AG08396 (cell line): Measurements from ENCODE around the gene ZFP36L1.

Source experiments
- DNase-seq: peaks from one replicate; pipeline ENCODE4 v3.0.0; 2012; ENCODE audit warnings: low spot score, mixed read lengths

The ZFP36L1 gene

DNA sequence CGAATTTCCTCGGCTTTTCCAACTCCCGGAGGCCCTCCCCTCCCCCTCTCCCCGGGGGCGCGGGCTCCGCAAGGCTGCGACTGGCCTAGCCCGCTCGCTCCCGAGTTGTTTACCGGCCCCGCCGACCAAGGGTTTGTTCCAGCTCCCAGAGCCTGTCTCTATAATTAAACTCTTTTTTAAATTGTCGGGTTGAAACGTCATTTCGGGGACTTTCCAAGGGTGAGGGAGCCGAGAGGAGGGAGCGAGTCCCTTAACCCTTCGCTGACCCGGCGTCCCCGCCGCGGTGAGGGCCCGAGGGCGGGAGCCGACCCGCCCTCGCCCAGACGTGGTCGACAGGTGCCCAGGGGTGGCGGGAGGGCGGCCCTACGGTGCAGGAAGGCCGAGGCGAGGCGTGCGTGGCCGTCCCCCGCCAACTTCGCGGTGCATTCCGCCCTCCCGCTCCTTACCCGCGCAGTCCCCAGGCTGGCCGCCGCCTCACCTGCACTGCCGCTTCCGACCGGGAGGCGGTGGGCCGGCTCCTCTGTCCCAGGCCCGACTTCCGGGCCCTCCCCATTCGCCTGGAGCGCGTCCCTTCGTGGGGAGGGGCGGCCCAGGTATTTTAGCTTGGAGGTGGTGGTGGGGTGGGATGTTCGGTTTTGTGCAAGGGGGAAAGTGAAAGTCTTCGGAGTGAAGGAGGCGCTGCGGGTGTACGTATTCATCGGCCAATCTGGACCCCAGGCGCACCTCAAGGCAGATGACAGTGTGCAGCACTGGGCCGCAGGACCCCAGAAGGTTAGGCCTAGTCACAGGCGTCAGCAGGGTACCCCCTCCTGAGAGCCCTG, 2.9 kb upstream of the ZFP36L1 start:
- peak; percentile 79 for DNase-seq

DNA sequence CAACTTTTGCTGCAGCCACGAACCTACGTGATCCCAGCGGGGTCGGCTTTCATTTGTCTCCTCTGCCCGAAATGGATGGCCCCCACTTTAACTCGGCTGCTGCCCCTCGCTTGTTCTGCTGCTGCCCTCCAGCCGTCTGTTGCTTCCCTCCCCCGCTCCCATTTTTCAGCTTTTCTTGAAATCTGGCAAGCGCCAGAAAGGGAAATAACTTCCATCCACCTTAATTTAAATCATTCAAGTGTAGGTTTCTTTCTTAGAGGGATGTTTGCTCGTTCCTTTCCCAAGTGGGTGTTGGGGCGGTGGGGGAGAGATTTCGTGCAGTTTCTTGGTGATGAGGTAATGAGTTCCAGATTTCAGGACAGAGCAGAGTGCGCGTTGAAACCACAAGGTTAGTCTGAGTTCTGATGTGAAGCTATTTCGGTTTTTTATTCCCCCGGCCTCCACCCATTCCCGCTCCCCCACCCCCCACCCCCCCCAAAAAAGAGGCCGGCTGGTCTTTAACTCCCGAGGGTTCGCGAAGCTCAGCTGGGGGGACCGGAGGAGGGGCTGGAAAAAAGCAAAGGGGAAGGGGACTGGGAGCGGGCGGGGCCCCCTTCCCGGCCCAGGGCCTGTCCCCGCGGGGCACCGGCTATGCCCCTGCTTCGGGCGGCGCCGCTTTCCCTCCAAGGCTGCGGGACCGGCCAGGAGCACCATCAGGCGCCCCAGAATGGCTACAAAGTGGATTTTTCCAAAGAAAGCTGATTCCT, 2.2 kb upstream of the ZFP36L1 start:
- peak; percentile 84 for DNase-seq

DNA sequence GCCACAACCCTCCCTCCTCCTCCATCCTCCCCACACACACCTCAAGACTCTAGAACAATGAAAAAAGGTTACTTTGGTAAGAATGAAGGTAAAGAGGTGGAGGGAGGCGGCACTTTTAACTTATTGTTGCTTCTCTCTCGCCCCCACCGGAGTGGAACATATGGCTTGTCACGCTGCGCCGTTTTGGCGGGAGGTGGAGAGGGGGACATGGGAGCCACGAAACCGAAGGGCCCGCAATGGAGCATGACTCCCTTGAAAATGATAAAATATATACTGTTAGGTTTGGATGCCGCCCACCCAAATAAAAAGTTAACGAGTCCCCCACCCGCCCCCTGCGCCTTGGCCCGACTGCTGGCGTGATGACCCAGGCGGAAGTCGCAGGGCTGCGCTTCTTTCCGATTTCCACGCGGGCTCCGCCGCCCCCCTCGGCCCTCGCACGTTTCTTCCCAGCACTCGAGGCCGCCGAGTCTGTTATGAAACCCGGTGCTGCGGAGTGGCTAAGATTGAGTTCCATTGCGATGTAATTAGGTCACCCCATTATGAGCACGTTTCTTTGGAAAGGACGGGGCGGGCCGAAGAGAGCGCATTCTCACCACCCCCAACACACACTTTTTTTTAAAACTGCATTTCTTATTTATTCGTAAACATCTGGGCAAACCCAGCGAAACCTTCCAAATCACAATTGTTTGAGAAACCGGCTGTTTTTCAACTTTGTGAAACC, 1.4 kb upstream of the ZFP36L1 start:
- DNase-seq = peak; percentile 89

DNA sequence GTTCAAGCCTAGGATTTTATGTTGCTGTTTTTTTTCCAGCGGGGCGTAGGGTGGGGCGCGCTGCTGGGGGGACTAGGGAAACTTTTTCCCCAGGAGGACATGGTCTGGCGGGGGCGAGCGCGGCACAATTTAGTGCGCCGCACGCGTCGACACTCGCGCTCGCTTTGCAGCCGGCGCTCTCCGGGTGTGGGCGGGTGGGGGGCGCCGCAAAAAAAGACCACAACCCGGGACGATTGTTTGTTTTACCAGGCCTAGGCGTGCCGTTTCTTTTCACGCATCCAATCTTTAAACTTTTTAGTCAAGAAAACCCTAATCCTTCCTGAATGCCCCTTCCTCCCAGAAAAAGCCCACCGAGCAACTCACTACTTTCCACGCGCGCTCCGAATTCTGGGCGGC, 865 bp upstream of the ZFP36L1 start:
- no peak for DNase-seq

DNA sequence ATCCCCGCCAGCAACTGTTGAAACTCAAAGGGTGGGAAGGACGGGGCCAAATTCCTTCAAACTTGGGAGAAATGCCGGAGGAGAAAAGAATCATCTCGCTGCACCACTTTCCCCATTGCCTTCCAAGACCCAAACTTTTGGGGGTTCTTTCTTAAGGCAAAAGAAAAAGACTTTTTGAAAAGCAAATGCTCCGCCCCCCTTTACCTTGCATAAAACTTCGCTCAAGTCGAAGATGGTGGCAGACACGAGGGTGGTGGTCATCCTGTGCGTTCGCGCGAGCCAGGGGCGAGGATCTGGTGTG, 239 bp downstream of the ZFP36L1 start:
- no peak for DNase-seq

DNA sequence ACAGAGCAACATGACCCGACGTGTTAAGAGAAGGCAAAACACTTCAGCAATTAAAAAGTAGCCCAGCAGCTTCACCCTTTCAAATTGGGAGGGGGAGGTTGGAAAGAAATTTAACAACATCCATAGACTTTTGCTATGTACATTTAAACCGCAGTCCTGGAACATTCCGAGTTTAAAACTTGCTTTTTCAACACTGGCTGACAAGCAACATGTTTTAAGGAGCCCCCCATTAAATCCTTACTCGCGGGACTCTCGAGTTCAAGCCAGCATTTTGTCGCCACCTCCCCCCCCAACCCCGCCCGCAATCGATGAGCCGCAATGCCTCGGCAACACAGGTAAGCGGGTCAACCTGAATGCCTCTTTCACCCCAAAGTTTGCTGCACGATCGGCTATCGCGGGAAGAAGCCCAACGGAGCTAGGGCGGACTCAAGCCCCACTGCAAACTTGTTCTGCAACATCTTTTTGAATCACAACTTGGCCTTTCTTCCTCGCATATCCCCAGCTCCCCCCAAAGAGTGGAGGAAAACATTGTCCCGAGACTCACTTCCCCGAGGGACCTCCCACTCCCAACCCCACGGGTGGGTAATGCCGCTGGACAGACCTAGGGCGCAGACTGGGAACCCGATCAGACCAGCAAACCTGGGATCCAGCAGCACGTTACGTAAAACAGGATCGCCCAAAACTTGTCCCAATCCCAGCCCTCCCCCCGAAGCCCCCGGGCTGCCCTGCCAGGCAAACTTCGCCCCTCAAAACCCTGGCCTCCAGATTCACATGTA, 777 bp downstream of the ZFP36L1 start:
- DNase-seq = no peak

DNA sequence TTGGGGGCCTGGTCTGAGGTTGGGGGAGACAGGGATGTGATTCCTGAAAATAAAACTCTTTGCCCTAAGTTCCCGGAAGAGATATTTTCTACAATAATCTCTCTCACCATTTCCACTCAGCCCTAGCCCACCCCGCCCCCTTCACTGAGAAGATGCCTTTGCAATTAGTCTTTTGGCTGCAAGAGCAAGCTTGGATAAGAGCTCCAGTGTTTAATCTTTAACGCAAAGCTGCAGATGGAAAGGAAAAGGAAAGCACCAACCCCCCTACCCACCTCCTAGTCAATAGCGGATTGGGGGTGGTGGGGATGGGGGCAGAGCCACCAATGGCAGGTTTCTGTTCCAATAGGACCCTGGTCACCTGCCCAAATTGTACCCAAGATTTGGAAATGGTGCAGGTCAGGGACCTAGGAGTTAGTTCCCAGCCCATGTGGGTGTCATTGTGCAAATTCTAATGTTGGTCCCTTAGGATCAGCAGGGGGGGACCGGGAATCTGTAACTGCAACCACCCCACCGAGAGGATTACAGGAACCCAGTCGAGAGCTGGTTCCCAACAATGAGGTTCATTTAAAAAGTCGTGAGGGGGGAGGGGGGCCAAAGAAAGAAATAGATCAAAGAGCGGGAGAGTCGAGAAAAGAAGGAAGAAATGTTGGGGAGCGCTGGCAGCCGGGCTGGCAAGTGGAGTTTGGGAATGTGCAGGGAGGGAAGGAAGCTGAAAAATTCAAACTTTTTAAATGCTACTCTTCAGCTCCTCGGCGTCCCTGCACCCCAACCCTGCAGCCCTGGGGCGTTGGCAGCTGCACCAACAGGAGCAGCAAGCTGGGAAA, 1.6 kb downstream of the ZFP36L1 start:
- DNase-seq = no peak

DNA sequence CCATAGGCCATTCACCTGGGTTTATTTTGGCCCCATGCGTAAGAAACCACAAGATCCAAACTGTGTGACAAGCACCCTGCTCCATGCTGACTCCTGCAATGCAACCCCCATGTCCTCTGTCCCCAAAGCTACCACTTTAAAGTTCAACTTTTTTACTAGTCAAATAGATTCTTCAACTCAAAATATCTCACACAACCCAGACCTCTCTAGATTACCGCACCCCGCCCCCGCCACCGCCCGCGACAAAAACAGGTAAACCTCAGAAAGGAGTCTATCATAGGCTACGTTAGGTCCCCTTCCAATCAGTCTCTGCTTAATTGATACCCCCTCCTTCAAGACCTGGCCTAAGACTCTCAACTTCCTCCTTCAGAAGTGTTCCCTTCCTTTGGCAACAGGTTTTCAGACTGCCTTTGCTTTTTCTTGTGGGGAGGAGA, 2.2 kb downstream of the ZFP36L1 start:
- no peak for DNase-seq

DNA sequence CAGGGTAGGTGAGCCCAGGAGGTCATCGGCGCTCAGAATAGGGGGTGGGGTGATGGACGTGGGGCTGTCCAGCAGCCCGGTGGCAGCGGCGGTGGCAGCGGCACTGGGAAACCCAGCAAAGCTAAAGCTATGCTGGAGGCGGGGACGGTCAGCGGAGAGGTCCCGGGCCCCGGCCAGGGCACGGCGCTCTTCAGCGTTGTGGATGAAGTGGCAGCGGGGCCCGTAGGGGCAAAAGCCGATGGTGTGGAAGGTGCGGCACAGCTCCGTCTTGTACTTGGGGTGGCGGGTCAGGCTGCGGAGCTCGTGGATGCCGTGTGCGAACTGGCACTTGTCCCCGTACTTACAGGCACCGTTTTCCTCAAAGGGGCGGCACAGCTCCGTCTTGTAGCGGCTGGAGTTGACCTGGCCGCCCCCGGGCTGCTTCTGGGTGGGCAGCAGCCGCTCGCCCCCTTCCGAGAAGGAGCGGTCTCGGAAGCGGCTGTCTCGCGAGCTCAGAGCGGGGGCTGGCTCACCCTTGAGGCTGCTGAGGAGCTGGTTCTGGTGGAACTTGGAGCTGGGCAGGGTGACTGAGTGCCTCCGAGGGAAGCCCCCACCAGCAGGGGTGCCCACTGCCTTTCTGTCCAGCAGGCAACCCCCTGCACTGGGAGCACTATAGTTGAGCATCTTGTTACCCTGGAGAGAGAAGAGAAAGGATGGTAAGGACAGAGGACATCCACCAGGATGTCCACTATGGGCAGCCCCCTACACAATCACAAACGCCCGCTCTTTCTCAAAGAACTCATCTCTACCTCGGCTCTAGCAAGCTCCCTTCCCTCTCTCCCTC, 2.8 kb downstream of the ZFP36L1 start:
- no peak for DNase-seq

DNA sequence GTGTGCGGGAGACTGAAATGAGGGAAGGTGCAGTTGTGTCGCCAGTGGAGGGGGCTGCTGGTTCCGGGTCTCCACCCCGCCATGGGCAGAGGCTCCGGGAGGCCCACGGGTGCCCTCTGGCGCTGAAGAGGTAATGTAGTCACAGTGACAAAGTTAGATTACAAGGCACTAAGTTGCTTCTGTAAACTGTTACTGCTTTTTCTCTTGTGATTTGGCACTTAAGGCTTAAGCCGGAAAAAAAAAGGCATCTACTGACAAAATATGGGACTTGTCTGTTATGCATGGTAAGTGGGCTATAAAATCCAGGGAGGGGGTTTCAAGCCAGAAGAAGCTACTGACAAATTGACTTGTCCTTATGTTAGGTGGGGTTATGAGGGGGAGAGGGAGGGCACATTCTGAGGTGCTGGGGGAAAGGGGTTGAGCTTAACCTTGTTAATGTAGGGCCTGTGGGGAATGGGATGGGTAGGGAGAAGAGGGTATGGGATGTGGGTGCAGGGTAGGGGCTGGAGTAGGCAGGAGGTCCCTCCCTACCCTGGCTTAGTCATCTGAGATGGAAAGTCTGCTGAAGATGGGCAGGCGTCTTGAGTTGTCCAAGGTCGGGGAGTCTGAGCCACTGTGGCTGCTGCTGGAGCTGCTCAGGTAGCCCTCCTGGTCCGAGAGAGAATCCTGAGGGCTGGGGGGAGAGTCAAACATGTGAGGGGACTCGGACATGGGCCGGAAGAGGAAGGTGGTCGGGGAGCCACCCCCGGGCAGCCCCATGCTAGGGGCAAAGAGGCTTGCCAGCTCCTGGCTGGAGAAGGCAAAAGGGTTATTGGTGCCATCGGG, 3.7 kb downstream of the ZFP36L1 start:
- DNase-seq = peak; percentile 59

DNA sequence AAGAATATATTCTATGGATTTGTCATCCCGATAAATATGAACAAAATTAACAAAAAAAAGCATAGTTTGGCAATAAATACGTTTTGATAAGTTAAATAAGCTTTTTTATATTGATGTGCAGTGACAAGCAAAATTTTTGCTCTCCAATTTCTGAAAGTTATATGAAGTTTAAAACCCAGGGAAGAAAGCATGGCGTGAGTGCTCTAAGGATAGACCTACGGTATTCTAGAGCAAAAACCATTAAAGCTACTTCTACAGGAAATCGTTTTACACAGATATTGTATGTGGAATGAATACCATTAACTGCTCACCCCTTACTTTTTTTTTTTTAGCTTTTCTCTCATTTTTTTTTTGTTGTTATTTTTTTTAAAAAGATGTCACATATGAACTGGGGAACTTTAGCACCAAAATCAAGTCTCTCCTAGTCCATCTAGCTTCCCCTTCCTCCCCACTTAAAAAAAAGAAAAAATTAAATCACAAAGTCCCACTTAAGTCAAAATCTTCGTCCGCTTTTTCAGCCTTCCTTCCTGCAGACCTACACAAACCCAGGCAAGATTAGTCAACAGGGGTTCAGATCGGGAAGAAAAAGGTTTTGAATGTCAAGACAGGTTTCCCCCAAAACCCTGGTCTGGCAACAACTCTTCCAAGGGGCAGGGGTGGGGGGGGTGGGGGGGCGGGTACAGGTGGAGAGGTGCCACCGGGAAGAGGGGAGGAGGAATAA, 4.4 kb downstream of the ZFP36L1 start:
- DNase-seq = no peak

DNA sequence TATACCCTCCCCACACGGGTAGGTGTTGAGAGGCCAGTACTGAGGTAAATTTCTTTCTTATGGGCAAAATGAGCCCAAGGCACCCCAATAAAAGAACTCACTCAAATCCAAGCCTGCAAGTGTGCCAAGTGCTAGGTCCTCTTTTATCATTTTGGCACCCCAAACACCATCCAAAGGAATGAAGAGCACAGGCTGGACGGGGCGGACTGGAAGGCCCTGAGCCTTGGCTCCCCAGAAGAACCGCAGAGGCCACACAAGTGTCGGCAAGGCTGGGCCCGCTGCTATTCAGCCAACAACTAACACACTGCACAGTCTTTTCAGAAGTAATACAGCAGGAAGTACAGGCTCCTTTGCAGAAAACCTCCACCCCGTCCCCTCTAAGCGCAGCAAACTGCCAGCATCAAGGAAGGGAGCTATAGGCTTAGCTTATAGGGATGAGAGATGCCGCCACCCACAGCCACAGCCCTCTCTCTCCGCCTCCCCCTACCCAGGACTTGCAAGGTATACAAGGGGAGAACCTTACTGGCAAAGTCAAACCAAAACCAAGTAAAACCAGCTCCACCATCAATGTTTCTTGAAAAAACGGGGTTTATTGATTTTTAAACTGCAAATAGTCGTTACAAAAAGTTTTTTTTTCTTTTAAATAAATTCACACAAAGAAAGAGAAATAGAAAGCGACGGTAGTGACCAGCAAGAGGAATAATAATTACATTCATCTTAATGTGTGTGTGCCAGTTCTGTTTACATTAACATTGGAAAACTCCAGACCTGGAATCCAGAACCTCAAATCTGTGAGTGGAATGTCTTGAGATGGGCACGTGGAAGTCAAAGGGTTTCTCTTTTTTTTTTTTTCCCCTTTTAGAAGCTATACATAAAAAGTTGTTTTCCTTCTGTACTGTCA, 5.5 kb downstream of the ZFP36L1 start:
- DNase-seq = no peak

DNA sequence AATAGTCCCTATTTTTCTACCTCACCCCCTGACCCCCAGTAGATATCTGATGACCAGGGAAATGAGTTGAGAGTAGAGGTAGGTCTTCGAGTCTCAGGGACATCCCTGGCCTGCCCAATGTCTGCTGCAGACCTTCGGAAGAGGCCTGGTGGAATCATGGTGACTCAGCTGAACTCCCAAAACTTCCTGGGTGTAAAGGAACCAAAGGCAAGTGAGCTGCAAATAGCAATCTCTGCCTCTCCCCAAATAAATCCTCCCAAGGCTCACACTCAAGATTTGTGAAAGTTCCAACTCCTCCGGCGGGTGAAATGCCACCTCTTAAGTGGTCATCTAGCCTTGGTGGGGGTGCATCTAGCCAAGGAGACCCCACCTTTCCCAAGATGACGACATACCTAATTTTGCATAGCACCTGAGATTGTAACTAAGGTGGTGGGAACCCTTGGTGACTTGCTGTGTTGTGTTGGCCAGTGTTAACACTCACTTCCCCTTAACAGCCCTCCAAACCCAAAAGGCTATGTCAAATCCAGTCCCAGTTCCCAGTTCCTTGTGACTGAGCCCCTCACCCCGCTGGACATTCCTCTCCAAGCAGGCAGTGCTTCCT, 6.3 kb downstream of the ZFP36L1 start:
- DNase-seq = no peak

DNA sequence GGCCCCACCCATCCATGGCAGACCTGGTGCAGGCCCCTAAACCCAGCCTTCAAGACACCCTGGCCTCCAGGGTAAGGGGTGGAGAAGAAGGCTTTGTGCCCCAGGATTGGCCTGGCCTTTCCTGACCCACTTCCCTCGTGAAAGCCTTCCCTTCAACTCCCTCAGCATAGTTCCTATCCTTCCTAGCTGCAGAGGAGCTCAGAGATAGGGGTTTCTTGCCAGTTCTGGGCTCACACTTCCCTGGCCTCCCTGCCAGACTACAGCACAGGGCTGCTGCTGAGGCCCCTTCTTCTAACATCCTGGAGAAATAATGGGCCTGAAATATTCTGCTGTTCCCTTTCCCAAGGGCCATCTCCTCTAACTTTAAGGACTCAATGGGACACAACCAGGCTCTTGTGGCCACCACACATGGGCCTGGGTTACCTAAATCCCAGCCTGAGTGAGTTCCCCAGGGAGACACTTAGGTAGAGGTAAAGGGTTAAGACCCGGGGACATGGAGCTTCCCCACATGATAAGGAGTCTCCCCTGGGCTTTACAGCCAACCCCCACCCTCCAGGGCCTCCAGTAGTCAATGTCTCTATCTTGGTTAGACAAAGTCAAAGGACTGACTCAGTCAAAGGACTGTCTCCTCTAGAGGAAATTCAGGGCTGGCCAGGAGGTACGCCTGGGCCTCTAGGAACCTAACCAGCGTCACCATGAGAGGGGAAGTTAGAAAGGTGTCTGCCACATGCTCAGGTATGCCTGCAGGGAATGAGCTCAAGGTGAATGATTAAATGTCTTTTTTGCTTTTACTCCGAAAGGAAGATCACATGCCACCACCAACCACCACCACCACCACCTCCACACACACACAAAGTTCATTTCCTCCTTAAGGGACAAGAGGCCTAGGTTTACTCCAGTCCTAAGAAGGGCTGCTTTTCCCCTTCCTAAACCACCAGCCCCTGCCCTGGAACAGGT, 7.1 kb downstream of the ZFP36L1 start:
- no peak for DNase-seq

DNA sequence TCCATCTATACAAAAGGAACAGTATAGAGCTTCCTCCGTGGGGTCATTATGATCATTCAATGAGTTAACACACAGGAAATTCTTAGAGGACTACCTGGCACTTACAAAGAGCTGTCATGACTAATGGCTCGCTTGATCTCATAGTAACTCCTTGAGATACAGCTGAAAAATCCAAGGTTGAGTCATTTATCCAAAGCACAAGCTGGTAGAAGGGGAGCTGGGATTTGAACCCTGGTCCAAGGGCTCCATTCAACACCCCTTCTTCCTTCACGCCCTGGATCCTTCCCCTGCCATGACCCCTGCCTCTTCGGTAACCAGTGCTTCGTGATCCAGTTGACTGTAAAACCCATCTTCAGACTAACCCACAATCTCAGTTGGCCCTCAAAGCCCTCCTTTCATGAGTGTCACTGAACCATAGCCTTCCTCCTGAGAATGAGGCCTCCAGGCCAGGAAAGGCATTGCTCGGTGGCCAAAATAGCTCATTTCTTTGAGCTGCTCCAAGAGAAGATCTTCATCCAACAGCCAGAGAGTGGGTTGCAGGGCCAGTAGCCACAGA, 7.8 kb downstream of the ZFP36L1 start:
- DNase-seq = no peak
